ENCODE measurements around the gene PGPEP1. TPM values are rescaled to one million over a fixed set of nuclear protein-coding genes. Genes with fewer than 3 reads are reported as not detected.

Gene PGPEP1
- total RNA-seq, 1 donor = 21.4 TPM

DNA sequence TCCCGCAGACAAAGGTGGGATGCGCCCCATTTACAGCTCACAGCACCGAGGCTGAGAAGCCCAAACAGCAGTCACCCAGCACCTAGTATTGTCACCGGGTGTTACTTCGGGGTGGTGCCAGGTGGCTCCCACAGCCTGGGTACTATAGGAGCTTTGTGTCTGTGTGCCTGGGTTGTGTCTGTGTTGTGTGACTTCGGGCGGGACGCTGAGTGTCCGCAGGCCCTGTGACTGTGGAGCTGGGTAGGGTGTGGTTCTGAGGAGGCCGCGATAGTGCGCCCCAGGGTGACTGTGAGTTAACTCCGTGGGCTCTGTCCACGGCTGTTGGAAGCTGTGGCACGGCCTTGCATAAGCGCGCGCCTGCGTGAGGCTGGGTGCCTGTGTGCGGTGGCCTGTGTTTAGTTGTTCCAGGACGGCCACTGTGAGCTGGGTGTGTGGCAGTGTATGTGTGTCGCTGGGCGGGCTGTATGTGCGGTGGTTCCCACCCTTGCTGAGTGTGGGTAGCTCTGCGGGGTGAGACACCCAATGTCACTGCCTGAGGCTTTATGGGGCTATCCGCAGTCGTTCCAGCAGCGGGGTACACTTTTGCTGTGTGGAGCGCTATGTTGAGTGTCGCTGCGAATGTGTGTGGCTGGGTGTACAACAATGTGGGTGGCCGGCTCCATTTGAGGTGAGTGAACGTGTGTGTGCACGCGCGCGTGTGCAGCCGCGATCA is 78.2 kb downstream of the PGPEP1 start:
- H3K4me3 ChIP-seq (ENCODE audit: low read length) = peak overlapping the region; percentile 41
- H3K9me3 ChIP-seq (ENCODE audit: low read depth, low read length) = no peaks in the 10 kb centered on the region
- H3K27me3 ChIP-seq (ENCODE audit: insufficient read depth, low read length) = no peaks in the 10 kb centered on the region
- peaks cover 91% of the 10 kb centered on the region for H3K4me1 ChIP-seq (ENCODE audit: insufficient read depth, low read length)

DNA sequence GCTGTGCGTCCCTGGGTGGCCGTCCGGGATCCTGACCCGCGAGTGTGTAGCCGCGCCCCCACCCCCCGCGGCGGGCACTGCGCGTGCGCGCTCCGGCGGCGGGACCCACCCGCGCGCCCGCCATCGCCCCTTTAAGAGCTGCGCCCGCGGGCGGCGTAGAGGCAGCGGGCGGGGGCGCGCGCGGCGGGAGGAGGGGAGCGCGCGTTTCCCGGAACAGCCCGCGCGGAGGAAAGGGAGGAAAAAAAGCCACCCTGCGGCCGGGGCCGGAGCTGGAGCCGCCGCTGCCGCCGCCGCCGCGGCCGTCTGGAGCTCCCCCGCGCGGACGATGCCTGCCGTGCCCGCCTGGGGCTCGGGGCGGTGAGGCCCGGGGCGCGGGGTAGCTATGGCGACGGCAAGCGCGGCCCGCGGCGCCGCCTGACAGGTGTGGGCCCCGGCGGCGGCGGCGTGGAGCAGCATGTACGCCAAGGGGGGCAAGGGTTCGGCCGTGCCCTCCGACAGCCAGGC is 78.8 kb downstream of the PGPEP1 start, which contains the start of gene SSBP4:
SSBP4 (plus strand) TSS at position 204 of the 504 bp plus-strand sequence; CDS start at position 455, 251 bp downstream.
- peaks cover 93% of the 10 kb centered on the region for H3K4me1 ChIP-seq (ENCODE audit: insufficient read depth, low read length)
- peak within 1 kb of the TSS; percentile 41 for H3K4me3 ChIP-seq (ENCODE audit: low read length)
- H3K27me3 ChIP-seq (ENCODE audit: insufficient read depth, low read length) = no peaks in the 10 kb centered on the region
- no peaks in the 10 kb centered on the region for H3K9me3 ChIP-seq (ENCODE audit: low read depth, low read length)

Other genes with a start within 250 kb of the PGPEP1 start
- gene MAST3, start 242.8 kb upstream of the PGPEP1 start, total RNA-seq = 6.7 TPM
- 3.7 TPM for gene PIK3R2, start 187.4 kb upstream of the PGPEP1 start, total RNA-seq
- gene IFI30, start 166.8 kb upstream of the PGPEP1 start, total RNA-seq = 769 TPM
- gene MPV17L2, start 147.4 kb upstream of the PGPEP1 start, total RNA-seq = 4.3 TPM
- 3.8 TPM for gene RAB3A, start 136.6 kb upstream of the PGPEP1 start, total RNA-seq
- not detected for gene PDE4C, start 114.2 kb upstream of the PGPEP1 start, total RNA-seq
- 7.7 TPM for gene IQCN, start 66.1 kb upstream of the PGPEP1 start, total RNA-seq
- 1,318 TPM for gene JUND, start 59.0 kb upstream of the PGPEP1 start, total RNA-seq
- gene LSM4, start 17.5 kb upstream of the PGPEP1 start, total RNA-seq = 62.4 TPM
- not detected for gene GDF15, start 45.6 kb downstream of the PGPEP1 start, total RNA-seq
- gene LRRC25, start 57.0 kb downstream of the PGPEP1 start, total RNA-seq = 32.7 TPM
- 46.2 TPM for gene SSBP4, start 78.8 kb downstream of the PGPEP1 start, total RNA-seq
- gene ISYNA1, start 97.5 kb downstream of the PGPEP1 start, total RNA-seq = 7.8 TPM
- 40.4 TPM for gene ELL, start 181.5 kb downstream of the PGPEP1 start, total RNA-seq
- 169 TPM for gene FKBP8, start 203.0 kb downstream of the PGPEP1 start, total RNA-seq
- 70.5 TPM for gene KXD1, start 217.3 kb downstream of the PGPEP1 start, total RNA-seq
- gene UBA52, start 231.3 kb downstream of the PGPEP1 start, total RNA-seq = 1,795 TPM
- 48.7 TPM for gene REX1BD, start 248.2 kb downstream of the PGPEP1 start, total RNA-seq